HCT116 (cell line): ENCODE measurements around the gene ATAD2B.

Experiments used
- CTCF ChIP-seq, 3 experiments: fragments of 200-600 bp in 1 of 3; sonication (generic) in 1 of 3; IDR thresholded peaks in 2 of 3; conservative IDR thresholded peaks in 1 of 3; 2 replicates each; pipeline ENCODE4 v1.5.1; 2012 to 2017; ENCODE audit warnings: low read depth in 2 of 3, low read length in 2 of 3, antibody characterized with exemption in 1 of 3, borderline replicate concordance in 1 of 3, control low read depth in 1 of 3, mild to moderate bottlenecking in 1 of 3, mixed read lengths in 1 of 3, mixed run types in 1 of 3, moderate library complexity in 1 of 3; ENCODE audit not compliant: insufficient read depth in 1 of 3
- EGR1 ChIP-seq: IDR thresholded peaks from 2 replicates; pipeline ENCODE4 v1.6.1; 2012; ENCODE audit warnings: low read depth
- ELF1 ChIP-seq: IDR thresholded peaks from 2 replicates; pipeline ENCODE4 v1.6.1; 2012; ENCODE audit warnings: low read depth, borderline replicate concordance
- EZH2 ChIP-seq: fragments of 200-600 bp; sonication (generic); IDR thresholded peaks from 2 replicates; pipeline ENCODE4 v1.6.1; 2017; ENCODE audit warnings: antibody characterized with exemption, mixed run types
- MAX ChIP-seq: IDR thresholded peaks from 2 replicates; pipeline ENCODE4 v1.6.1; 2012
- POLR2A ChIP-seq: IDR thresholded peaks from 2 replicates; pipeline ENCODE4 v1.7.0; 2011; ENCODE audit warnings: borderline replicate concordance; ENCODE audit not compliant: insufficient read depth, insufficient read length; ENCODE audit errors: extremely low read depth
- POLR2AphosphoS5 ChIP-seq: IDR thresholded peaks from 2 replicates; pipeline ENCODE4 v1.6.1; 2011; ENCODE audit warnings: mild to moderate bottlenecking, low read depth, low read length, moderate library complexity
- RAD21 ChIP-seq: IDR thresholded peaks from 2 replicates; pipeline ENCODE4 v1.6.1; 2012; ENCODE audit warnings: low read depth, mild to moderate bottlenecking
- SIN3A ChIP-seq: IDR thresholded peaks from 2 replicates; pipeline ENCODE4 v1.6.1; 2012; ENCODE audit warnings: low read depth
- SP1 ChIP-seq: IDR thresholded peaks from 2 replicates; pipeline ENCODE4 v1.6.1; 2012; ENCODE audit warnings: low read depth
- ZBTB33 ChIP-seq: IDR thresholded peaks from 2 replicates; pipeline ENCODE4 v1.6.1; 2011; ENCODE audit warnings: mild to moderate bottlenecking, low read length, moderate library complexity; ENCODE audit not compliant: insufficient replicate concordance; ENCODE audit errors: extremely low read depth
- TF ChIP-seq, protein P1 (sequence below): IDR thresholded peaks from 2 replicates; pipeline ENCODE4 v1.6.1; 2012; ENCODE audit warnings: low read depth
- TF ChIP-seq, protein P2 (sequence below): IDR thresholded peaks from 2 replicates; pipeline ENCODE4 v1.6.1; 2012

- TF ChIP-seq CTCF (IDR thresholded peaks at IDR 0.05 in 2 of 3, conservative IDR thresholded peaks at IDR 0.05 in 1 of 3; ENCODE audit: borderline replicate concordance in 1 of 3, insufficient read depth in 1 of 3, low read depth in 2 of 3, low read length in 2 of 3) (no peak), POLR2AphosphoS5 (no peak), POLR2A (no peak), EZH2 (no peak), ELF1 (no peak), SP1 (no peak), RAD21 (no peak), MAX (no peak), ZBTB33 (no peak), EGR1 (no peak), SIN3A (no peak)
- TF ChIP-seq, protein P1, sequence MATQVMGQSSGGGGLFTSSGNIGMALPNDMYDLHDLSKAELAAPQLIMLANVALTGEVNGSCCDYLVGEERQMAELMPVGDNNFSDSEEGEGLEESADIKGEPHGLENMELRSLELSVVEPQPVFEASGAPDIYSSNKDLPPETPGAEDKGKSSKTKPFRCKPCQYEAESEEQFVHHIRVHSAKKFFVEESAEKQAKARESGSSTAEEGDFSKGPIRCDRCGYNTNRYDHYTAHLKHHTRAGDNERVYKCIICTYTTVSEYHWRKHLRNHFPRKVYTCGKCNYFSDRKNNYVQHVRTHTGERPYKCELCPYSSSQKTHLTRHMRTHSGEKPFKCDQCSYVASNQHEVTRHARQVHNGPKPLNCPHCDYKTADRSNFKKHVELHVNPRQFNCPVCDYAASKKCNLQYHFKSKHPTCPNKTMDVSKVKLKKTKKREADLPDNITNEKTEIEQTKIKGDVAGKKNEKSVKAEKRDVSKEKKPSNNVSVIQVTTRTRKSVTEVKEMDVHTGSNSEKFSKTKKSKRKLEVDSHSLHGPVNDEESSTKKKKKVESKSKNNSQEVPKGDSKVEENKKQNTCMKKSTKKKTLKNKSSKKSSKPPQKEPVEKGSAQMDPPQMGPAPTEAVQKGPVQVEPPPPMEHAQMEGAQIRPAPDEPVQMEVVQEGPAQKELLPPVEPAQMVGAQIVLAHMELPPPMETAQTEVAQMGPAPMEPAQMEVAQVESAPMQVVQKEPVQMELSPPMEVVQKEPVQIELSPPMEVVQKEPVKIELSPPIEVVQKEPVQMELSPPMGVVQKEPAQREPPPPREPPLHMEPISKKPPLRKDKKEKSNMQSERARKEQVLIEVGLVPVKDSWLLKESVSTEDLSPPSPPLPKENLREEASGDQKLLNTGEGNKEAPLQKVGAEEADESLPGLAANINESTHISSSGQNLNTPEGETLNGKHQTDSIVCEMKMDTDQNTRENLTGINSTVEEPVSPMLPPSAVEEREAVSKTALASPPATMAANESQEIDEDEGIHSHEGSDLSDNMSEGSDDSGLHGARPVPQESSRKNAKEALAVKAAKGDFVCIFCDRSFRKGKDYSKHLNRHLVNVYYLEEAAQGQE, result no peak
- TF ChIP-seq, protein P2, sequence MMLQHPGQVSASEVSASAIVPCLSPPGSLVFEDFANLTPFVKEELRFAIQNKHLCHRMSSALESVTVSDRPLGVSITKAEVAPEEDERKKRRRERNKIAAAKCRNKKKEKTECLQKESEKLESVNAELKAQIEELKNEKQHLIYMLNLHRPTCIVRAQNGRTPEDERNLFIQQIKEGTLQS, result no peak
Observed at GRCh38 chr2:23941644-23942043, 14.7 kb upstream of the ATAD2B start.
